CD4-positive, alpha-beta T cell treated with Interleukin-21 for 1 hour (primary cell): Measurements from ENCODE around the gene NLRC4.
"Not testable (repeated sequence)": the region's sequence is repeated elsewhere in the genome, so short reads cannot be mapped to it uniquely, and the experiment has no call there.

Experiments
- DNase-seq: peaks from one replicate; pipeline ENCODE4 v3.0.0-alpha.2; 2020

The NLRC4 gene, protein sequence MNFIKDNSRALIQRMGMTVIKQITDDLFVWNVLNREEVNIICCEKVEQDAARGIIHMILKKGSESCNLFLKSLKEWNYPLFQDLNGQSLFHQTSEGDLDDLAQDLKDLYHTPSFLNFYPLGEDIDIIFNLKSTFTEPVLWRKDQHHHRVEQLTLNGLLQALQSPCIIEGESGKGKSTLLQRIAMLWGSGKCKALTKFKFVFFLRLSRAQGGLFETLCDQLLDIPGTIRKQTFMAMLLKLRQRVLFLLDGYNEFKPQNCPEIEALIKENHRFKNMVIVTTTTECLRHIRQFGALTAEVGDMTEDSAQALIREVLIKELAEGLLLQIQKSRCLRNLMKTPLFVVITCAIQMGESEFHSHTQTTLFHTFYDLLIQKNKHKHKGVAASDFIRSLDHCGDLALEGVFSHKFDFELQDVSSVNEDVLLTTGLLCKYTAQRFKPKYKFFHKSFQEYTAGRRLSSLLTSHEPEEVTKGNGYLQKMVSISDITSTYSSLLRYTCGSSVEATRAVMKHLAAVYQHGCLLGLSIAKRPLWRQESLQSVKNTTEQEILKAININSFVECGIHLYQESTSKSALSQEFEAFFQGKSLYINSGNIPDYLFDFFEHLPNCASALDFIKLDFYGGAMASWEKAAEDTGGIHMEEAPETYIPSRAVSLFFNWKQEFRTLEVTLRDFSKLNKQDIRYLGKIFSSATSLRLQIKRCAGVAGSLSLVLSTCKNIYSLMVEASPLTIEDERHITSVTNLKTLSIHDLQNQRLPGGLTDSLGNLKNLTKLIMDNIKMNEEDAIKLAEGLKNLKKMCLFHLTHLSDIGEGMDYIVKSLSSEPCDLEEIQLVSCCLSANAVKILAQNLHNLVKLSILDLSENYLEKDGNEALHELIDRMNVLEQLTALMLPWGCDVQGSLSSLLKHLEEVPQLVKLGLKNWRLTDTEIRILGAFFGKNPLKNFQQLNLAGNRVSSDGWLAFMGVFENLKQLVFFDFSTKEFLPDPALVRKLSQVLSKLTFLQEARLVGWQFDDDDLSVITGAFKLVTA

DNA sequence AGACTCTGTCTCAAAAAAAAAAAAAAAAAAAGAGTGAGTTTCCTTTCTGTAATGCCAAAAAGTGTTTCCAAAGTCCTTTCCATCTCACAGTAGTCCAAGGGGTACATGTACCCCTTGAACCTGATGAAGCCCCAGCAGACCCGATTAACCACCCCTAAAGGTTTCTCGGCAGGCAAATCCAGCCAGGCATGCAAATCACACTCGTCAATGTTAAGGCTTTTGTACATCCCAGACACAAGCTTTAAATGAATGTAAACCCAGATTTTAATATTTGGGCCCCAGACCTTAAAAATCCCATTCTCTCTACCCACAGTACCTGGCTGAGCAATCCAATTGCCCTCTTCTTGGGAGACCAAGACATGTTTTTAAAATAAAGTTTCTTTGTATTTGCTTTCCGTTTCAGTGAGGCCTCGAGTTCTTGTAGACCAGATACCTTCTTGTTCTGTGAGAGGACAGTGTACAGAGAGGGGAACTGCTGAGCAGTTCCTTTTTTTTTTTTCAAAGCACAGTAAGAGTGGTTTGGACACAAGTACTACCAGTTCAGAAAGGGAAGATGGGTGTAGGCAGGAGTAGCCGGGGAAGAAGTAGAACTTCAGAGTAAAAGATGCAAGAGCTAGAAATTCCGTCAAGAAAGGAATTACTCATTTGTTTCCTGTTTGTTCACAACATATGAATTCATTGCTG is at the start of gene NLRC4:
TSS of gene NLRC4 (minus strand) at position 465 of the 684 bp plus-strand sequence. CDS start 8,111 bp downstream, outside the sequence.
- peak; percentile 4 for DNase-seq

DNA sequence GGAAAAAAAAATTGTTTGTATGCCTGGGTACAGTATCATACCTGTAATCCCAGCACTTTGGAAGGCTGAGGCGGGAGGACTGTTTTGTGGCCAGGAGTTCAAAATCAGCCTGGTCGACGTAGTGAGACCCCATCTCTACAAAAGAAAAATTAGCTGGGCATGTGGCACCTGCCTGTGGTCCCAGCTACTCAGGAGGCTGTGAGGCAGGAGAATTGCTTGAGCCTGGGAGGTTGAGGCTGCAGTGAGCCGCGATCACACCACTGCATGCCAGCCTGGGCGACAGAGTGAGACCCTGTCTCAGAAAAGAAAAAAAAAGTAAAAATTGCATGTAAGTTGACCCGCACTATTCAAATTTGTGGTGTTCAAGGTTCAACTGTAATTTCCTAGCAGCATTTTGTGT is 45.9 kb upstream of the NLRC4 start:
- no peak for DNase-seq

DNA sequence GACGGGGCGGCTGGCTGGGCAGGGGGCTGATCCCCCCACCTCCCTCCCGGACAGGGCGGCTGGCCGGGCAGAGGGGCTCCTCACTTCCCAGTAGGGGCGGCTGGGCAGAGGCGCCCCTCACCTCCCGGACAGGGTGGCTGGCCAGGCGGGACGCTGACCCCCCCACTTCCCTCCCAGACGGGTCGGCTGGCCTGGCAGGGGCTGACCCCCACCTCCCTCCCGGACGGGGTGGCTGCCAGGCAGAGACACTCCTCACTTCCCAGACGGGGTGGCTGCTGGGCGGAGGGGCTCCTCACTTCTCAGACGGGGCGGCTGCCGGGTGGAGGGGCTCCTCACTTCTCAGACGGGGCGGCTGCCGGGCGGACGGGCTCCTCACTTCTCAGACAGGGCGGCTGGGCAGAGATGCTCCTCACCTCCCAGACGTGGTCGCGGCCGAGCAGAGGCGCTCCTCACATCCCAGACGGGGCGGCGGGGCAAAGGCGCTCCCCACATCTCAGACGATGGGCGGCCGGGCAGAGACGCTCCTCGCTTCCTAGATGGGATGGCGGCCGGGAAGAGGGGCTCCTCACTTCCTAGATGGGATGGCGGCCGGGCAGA is 29.4 kb upstream of the NLRC4 start:
- DNase-seq: not testable (repeated sequence)

DNA sequence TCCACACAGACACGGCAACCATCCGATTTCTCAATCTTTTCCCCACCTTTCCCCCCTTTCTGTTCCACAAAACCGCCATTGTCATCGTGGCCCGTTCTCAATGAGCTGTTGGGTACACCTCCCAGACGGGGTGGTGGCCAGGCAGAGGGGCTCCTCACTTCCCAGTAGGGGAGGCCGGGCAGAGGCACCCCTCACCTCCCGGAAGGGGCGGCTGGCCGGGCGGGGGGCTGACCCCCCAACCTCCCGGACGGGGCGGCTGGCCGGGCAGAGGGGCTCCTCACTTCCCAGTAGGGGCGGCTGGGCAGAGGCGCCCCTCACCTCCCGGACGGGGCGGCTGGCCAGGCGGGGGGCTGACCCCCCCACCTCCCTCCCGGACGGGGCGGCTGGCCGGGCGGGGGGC is 28.8 kb upstream of the NLRC4 start:
- not testable (repeated sequence) for DNase-seq

DNA sequence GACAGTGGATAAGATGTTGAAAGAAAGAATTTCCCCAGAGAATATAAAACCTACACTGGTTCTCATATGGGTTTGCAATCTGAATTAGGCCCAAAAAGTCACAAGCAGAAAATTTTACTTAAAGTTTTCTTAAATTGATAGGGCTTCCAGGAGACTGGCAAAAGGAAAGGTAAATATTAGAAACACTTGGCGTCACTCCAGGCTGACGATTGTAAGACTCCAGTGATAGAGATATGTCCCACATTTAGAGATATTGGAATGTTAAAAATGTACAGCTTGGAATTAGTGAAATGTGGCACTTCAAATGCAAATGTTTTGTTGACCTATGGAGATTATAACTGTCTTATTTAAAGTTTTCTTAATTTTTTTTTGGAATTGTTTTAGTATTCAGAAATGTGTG is 27.1 kb upstream of the NLRC4 start:
- DNase-seq: no peak

DNA sequence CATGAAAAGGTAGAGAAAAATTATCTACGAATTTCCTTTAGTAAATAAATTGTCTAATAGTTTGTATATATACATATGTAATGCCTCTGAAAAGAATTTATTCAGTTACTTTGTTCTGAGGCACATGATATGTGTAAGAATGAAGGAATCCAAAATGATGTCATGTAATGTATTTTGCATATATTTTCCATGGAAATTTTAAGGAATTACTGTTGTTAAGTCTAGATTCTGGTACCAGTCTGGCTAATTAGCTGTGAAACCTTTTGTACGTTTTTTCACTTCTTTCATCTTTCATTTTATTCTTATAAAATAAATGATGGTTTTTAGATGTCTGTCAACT is 25.3 kb upstream of the NLRC4 start:
- no peak for DNase-seq

DNA sequence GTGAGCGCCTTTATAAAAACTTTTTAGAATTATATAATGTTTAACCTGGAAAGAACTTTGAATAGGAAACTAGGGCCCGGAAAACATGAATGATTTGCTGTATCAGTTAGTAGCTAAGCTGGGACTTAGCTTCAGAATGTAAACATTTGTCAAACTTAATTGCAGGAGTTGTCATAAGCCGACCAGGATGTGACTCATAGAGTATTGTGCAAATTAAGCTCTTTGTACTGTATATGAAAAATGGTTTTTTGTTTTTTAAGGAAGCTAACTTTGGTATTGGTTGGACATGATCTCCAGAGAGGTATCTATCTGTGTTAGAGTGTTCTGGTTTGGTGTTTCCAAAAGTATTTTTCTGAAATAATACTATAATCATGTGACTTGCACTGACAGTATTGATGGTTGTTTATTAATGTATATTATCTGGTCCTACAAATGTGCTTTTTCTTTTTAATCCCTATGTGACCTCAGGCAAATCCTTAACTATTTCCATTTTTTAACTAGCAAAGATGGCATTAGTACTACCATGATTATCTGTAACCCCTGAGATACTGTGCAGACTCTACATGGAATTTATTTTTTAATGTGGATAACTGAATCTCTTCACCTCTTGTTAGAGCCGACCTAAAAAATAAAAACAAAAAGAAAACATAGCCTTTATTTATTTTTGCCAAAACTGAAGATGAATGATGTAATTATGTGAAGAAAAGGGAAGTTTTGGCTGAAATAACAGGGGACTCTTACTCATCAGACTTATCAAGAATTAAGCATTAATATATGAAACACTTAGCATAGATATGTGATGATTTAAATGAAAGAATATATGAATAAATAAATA is 24.7 kb upstream of the NLRC4 start:
- DNase-seq: no peak

DNA sequence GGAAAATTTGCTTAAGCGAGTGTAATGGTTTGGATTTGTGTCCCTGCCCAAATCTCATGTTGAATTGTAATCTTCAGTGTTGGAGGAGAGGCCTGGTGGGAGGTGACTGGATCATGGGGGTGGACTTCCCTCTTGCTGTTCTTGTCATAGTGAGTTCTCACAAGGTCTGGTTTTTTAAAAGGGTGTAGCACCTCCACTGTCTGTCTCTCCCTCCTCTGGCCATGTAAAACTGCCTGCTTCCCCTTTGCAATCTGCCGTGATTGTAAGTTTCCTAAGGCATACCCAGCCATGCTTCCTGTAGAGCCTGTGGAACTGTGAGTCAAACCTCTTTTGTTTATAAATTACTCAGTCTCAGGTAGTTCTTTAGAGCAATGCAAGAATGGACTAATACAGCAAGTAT is 19.6 kb upstream of the NLRC4 start:
- DNase-seq: no peak

DNA sequence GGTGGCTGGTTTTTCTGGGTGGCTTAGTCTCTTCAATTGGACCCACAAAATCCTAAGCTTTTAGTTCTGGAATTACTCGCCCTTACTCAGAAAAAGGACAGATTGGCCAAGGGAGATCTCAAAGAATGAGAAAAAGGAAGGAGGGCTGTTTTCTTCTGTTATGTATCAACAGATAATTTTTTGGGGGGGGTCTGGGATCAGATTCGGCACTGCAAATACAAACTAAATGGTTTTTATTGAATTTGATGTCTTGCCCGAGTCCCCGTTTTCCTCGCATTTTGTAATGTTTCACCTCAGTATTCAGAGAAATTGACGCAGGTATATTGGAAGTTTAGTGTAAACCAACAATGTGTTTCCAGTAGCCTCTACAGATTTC is 13.8 kb upstream of the NLRC4 start:
- no peak for DNase-seq

DNA sequence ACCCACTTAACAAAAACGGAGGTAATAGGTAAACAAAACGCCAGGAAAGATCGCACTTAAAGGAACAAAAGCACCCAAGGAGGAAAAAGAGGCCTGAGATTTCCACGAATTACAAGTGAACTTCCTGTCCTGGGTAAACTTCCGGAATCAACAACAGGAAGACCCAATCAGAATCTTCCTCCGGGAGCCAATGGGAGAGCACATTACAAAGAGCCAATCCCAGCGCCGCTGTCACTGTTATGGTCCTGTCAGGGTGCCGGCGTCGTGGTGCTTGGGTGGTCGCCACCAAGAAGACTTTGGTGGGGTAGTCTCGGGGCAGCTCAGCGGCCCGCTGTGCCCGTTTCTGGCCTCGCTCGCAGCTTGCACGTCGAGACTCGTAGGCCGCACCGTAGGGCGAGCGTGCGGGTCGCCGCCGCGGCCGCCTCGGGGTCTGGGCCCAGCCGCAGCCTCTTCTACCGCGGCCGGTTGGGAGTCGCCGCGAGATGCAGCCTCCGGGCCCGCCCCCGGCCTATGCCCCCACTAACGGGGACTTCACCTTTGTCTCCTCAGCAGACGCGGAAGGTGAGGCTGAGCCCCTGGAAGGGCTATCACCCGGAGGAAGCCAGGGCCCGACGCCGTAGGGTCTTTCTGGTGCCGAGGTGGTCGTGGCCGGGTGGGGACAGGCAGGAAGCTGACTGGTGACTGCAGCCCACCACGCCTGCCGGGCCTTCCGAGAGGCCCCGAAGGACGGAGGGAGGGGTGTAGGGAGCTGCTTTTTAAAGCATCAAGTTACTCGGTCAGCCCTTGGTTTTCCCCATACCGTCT is 13.2 kb upstream of the NLRC4 start, which contains the start of gene YIPF4:
TSS of gene YIPF4 (plus strand) at position 231 of the 804 bp plus-strand sequence. CDS start at position 483, 252 bp downstream.
- DNase-seq: peak; percentile 94

DNA sequence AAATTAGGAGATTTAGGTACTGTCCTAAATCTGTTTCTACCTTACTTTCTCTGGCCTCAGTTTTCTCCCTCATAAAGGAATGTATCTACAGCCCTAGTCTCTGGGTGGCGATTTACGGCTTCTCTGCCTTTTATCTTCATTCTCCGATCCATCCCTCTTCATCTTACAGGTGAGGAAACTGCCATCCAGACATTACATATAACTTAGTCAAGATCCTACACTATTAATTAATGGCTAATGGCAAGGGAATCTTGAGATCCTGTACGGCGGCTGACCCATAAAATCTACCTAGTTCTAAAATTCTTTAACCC is 12.6 kb upstream of the NLRC4 start:
- DNase-seq: no peak

DNA sequence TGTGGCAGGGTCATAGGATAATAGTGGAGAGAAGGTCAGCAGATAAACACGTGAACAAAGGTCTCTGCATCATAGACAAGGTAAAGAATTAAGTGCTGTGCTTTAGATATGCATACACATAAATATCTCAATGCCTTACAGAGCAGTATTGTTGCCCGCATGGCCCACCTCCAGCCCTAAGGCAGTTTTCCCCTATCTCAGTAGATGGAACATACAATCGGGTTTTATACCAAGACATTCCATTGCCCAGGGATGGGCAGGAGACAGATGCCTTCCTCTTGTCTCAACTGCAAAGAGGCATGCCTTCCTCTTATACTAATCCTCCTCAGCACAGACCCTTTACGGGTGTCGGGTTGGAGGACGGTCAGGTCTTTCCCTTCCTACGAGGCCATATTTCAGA is 11.1 kb upstream of the NLRC4 start:
- not testable (repeated sequence) for DNase-seq

DNA sequence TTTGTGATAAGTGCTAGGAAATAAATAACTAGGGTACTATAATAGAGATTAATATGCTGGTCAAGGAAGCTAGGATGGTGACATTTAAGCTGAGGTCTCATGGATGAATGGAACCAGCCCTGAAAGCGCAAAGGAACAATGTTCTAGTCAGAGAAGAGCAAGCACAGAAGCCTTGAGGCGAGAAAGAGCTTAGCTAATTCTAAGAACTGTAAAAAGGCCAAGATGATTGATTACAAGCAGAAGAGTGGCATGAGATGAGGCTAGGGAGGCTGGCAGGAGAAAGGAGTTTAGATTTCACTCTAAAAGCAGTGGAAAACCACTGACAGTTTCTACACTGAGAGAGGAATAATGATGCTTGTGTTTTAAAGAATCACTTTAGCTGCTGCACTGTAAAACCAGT is 9.6 kb upstream of the NLRC4 start:
- DNase-seq: no peak

DNA sequence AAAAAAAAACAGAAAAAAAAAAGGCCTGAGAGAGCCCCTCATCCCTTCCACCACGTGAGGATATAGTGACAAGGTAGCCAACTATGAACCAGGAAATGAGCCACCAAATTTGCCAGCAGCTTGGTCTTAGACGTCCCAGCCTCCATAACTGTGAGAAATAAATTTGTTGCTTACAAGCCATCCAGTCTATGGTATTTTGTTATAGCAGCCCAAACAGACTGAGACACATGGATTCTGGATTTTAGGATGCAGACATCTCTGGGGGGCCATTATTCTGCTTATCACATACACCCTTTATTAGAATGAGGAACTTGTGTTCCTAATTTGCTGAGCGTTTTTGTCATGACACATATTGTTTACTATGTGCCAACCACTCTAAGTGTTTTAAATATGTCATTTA is 7.6 kb upstream of the NLRC4 start:
- no peak for DNase-seq

DNA sequence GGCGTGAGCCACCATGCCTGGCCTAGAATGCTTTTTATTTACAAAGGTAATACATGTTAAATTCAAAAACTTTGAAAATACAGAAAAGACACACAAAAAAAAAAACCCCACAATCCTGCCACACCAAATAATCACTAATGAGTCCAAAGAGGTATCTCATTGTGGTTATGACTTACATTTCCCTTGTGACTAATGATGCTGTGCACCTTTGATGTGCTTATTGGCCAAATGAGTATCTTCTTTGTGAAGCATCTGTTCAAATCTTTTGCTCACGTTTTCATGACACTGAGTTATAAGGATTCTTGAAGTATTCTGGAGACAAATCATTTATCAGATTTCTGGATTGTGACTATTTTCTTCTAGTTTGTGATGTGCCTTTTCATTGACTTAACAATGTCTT is 6.4 kb upstream of the NLRC4 start:
- DNase-seq: no peak

DNA sequence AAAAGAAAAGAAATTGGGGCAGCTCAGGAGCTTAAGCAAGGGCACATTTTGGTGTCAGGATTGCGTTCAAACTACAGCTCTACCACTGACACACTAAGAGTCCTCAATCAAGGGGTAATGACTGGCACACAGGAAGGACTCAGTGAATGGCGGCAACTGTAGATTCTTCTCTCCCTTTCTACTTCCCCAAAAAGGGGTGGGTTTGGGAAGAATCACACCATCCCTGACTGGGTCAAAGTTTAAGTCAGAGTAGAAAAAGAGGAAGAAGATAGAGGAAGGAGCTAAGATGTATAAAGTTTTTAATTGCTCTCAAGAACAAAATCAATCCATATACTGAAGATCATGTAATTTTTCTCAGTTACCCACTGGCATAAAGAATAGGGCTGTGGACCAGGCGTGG is 2.6 kb downstream of the NLRC4 start:
- peak; percentile 8 for DNase-seq

DNA sequence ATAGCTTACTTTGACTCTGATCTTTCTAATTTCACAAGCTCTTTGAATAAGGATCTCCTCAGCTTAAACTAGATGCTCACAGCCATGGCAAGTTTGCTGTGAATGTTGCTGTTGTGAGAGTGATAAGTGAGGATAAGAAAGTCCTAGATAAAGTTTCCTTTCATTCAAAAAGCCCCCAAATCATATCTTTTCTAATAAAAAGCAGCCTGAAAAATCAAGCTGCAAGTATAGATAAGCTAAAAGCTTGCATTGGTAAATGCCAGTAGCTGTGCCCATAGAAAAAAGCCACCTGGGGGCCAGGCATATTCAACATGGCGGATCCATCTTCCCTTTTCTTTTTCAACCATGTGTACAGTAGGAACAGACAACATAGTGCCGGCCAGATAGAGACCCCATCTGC is 4.3 kb downstream of the NLRC4 start:
- DNase-seq: no peak

DNA sequence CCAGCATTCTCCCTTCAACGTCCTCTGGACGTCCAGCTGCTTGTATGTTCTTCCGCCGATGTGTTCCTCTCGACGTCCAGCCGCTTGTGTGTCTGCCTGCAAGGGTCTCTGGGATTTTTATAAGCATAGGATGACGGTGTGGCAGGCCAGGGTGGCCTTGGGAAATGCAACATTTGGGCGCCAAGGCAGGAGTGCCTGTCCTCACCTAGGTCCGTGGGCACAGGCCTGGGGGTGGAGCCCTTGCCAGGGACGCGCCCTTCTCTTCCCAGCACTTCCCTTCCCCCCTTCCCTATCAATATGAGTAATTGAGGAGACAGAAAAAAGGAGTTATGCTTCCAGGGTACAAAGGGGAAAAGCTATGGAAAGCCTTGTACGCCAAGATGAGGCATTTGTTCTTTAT is 6.4 kb downstream of the NLRC4 start:
- no peak for DNase-seq

DNA sequence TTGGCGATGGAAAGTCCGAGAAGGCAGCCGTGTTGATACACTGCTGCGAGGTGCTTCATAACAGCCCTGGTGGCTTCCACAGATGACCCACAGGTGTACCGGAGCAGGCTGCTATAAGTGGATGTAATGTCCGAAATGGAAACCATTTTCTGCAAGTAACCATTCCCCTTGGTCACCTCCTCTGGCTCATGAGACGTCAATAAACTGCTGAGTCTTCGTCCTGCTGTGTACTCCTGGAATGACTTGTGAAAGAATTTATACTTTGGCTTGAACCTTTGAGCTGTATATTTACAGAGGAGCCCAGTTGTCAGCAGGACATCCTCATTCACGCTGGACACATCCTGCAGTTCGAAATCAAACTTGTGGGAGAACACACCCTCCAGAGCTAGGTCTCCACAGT is 14.4 kb downstream of the NLRC4 start:
- no peak for DNase-seq

DNA sequence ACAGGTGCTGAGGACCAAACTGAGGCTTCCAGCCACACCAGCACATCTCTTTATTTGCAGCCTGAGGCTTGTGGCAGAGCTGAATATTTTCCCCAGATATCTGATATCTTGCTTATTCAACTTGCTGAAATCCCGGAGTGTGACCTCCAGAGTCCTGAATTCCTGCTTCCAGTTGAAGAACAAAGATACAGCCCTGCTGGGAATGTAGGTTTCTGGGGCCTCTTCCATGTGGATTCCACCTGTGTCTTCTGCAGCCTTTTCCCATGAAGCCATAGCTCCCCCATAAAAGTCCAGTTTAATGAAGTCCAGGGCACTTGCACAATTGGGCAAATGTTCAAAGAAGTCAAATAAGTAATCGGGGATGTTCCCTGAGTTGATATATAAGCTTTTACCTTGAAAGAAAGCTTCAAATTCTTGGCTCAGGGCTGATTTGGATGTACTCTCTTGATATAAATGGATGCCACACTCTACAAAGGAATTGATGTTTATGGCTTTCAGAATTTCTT is 14.9 kb downstream of the NLRC4 start:
- DNase-seq: no peak

DNA sequence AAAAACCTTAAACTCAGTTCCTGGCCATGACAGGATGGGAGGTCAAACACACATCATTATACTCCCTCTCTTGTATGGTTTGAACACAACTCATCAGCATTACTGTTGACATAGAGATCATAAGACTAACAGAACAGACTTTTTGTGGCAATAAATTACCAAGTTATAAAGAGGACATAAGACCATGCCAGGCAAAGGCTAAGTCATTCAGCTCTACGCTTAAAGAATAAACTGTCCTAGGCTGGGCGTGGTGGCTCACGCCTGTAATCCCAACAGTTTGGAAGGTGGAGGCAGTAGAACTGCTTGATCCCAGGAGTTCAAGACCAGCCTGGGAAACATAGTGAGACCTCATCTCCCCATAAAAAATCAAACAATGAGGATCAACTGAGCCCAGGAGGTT is 16.4 kb downstream of the NLRC4 start:
- no peak for DNase-seq
